Spleen (tissue), 7 donors: ENCODE measurements around the gene ADCY4.
A peak's percentile ranks its signal among the peaks of the same experiment; 100 is the strongest.

Source experiments
- CTCF ChIP-seq, 11 experiments: fragments of 200-600 bp in 7 of 11; fragments of 450-650 bp in 4 of 11; sonication (generic) in 4 of 11; IDR thresholded peaks in 8 of 11; conservative IDR thresholded peaks in 3 of 11; 1 replicate in 7 of 11; 2 replicates in 4 of 11; pipeline versions ENCODE4 v1.4.0 to v1.8.0; 2016 to 2021; ENCODE audit warnings: antibody characterized with exemption in 11 of 11, inconsistent platforms in 4 of 11, mild to moderate bottlenecking in 1 of 11
- POLR2A ChIP-seq, 3 donors: fragments of 450-650 bp; IDR thresholded peaks; one replicate each; pipeline ENCODE4 v1.5.1; 2017; ENCODE audit warnings: antibody characterized with exemption in 3 of 3, mild to moderate bottlenecking in 1 of 3
- POLR2AphosphoS5 ChIP-seq, 3 donors: sonication (generic); formaldehyde crosslinking; IDR thresholded peaks; one replicate each; pipeline ENCODE4 v1.5.1; 2017; ENCODE audit warnings: antibody characterized with exemption in 3 of 3
- donor health status: DM: no; HTN: no; CAD: no; lungs with moderate emphysema.
- donor health status: DM: no; HTN: no; CAD: no.
- donor health status: DM: no; HTN: no; CAD: no.

DNA sequence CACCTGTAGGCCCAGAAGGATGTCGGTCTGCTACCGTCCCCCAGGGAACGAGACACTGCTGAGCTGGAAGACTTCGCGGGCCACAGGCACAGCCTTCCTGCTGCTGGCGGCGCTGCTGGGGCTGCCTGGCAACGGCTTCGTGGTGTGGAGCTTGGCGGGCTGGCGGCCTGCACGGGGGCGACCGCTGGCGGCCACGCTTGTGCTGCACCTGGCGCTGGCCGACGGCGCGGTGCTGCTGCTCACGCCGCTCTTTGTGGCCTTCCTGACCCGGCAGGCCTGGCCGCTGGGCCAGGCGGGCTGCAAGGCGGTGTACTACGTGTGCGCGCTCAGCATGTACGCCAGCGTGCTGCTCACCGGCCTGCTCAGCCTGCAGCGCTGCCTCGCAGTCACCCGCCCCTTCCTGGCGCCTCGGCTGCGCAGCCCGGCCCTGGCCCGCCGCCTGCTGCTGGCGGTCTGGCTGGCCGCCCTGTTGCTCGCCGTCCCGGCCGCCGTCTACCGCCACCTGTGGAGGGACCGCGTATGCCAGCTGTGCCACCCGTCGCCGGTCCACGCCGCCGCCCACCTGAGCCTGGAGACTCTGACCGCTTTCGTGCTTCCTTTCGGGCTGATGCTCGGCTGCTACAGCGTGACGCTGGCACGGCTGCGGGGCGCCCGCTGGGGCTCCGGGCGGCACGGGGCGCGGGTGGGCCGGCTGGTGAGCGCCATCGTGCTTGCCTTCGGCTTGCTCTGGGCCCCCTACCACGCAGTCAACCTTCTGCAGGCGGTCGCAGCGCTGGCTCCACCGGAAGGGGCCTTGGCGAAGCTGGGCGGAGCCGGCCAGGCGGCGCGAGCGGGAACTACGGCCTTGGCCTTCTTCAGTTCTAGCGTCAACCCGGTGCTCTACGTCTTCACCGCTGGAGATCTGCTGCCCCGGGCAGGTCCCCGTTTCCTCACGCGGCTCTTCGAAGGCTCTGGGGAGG is 23.9 kb downstream of the ADCY4 start, which contains the start of gene LTB4R:
- TF ChIP-seq CTCF (IDR thresholded peaks at IDR 0.05 in 8 of 11, conservative IDR thresholded peaks at IDR 0.05 in 3 of 11) (peak in 10 of 11 experiments; percentile 23 to 75 (median 54)), POLR2A (IDR thresholded peaks at IDR 0.05) (peak; percentile 6 to 41 (median 12)), POLR2AphosphoS5 (IDR thresholded peaks at IDR 0.05) (peak; percentile 74 to 89 (median 87))
